B cell (primary cell): ENCODE data around the gene JUND. TPM values are rescaled to one million over a fixed set of nuclear protein-coding genes. Genes with fewer than 3 reads are reported as not detected.

Experiments
- ATAC-seq: fragments of 200-7000 bp; cut with Tn5 transposase; one replicate; pipeline ENCODE4 v1.10.0; 2021; ENCODE audit warnings: low read depth, mild to moderate bottlenecking, moderate number of reproducible peaks, moderate library complexity
- CTCF ChIA-PET: fragments of 350-600 bp; sonication (Branson Sonifier 250); formaldehyde crosslinking; loops from one replicate; lab custom pipeline; 2021; ENCODE audit warnings: antibody characterized with exemption, inconsistent platforms; lab: Charles Lee
- POLR2A ChIA-PET: fragments of 350-600 bp; sonication (Branson Sonifier 250); formaldehyde crosslinking; loops from one replicate; lab custom pipeline; 2021; ENCODE audit warnings: antibody characterized with exemption; lab: Charles Lee
- DNase-seq: peaks from one replicate; pipeline ENCODE4 v3.0.0; 2013
- H2AFZ ChIP-seq: 2 replicates; pipeline ENCODE4 v1.6.1; 2012; ENCODE audit warnings: mild to moderate bottlenecking, low read depth, low read length; ENCODE audit not compliant: insufficient read depth, poor library complexity, severe bottlenecking
- H3K27ac ChIP-seq, 2 donors: 1 replicate in 1 of 2; 2 replicates in 1 of 2; pipeline ENCODE4 v1.5.1; 2012 to 2013; ENCODE audit warnings: low read length in 2 of 2, mild to moderate bottlenecking in 2 of 2, moderate library complexity in 1 of 2
- H3K27me3 ChIP-seq, 4 experiments: fragments of 200-600 bp in 1 of 4; sonication (generic) in 1 of 4; replicated peaks in 1 of 4; 1 replicate in 2 of 4; 2 replicates in 2 of 4; pipeline versions ENCODE4 v1.6.1 to v1.7.0; 2013 to 2016; ENCODE audit warnings: low read length in 3 of 4, mild to moderate bottlenecking in 2 of 4, mixed read lengths in 1 of 4, moderate library complexity in 1 of 4; ENCODE audit not compliant: insufficient read depth in 4 of 4, control insufficient read depth in 3 of 4; ENCODE audit errors: control extremely low read depth in 1 of 4
- H3K36me3 ChIP-seq, 2 experiments: replicated peaks in 1 of 2; 1 replicate in 1 of 2; 2 replicates in 1 of 2; pipeline versions ENCODE4 v1.6.1 to v1.7.1; 2013; ENCODE audit warnings: low read length in 1 of 2; ENCODE audit not compliant: insufficient read depth in 2 of 2, control insufficient read depth in 1 of 2; ENCODE audit errors: control extremely low read depth in 1 of 2, extremely low read depth in 1 of 2
- H3K4me1 ChIP-seq, 2 donors: fragments of 200-600 bp in 1 of 2; sonication (generic) in 1 of 2; 1 replicate in 1 of 2; 2 replicates in 1 of 2; pipeline versions ENCODE4 v1.5.1 to v1.6.1; 2013 to 2017; ENCODE audit warnings: low read length in 2 of 2; ENCODE audit not compliant: control insufficient read depth in 2 of 2, insufficient read depth in 2 of 2
- H3K4me2 ChIP-seq: replicated peaks from 2 replicates; pipeline ENCODE3; 2012; ENCODE audit warnings: mild to moderate bottlenecking, low read depth, low read length; ENCODE audit not compliant: poor library complexity, severe bottlenecking
- H3K4me3 ChIP-seq, 5 experiments: fragments of 200-600 bp in 1 of 5; sonication (generic) in 1 of 5; 1 replicate in 3 of 5; 2 replicates in 2 of 5; pipeline versions ENCODE4 v1.5.1 to v1.7.0; 2011 to 2016; ENCODE audit warnings: low read length in 4 of 5, mild to moderate bottlenecking in 4 of 5, low read depth in 2 of 5, control low read depth in 1 of 5, moderate library complexity in 1 of 5; ENCODE audit not compliant: insufficient read depth in 1 of 5; ENCODE audit errors: control extremely low read depth in 1 of 5, extremely low read depth in 1 of 5
- H3K79me2 ChIP-seq: fragments of 200-600 bp; sonication (generic); one replicate; pipeline ENCODE4 v1.6.0; 2016; ENCODE audit warnings: low read length; ENCODE audit not compliant: control insufficient read depth, insufficient read depth
- H3K9ac ChIP-seq: fragments of 200-600 bp; sonication (generic); 2 replicates; pipeline ENCODE4 v1.6.1; 2017; ENCODE audit warnings: mild to moderate bottlenecking, low read length, moderate library complexity
- H3K9me3 ChIP-seq, 3 donors: one replicate each; pipeline versions ENCODE4 v1.6.1 to v1.7.1; 2013; ENCODE audit warnings: low read length in 2 of 3; ENCODE audit not compliant: control insufficient read depth in 2 of 3, insufficient read depth in 1 of 3; ENCODE audit errors: control extremely low read depth in 1 of 3
- H4K20me1 ChIP-seq: 2 replicates; pipeline ENCODE4 v1.6.0; 2012; ENCODE audit warnings: mild to moderate bottlenecking, low read length; ENCODE audit not compliant: insufficient read depth, control insufficient read depth, poor library complexity, severe bottlenecking
- H3K27ac Mint-ChIP-seq: one replicate; pipeline ENCODE4 v1.8.0; 2021; ENCODE audit warnings: mixed read lengths
- H3K27me3 Mint-ChIP-seq: one replicate; pipeline ENCODE4 v1.8.0; 2021; ENCODE audit warnings: mixed read lengths
- H3K4me1 Mint-ChIP-seq: one replicate; pipeline ENCODE4 v1.8.0; 2021; ENCODE audit warnings: mixed read lengths
- H3K4me3 Mint-ChIP-seq: one replicate; pipeline ENCODE4 v1.8.0; 2021; ENCODE audit warnings: mixed read lengths
- H3K9me3 Mint-ChIP-seq: one replicate; pipeline ENCODE4 v1.8.0; 2022; ENCODE audit warnings: mixed read lengths; ENCODE audit not compliant: insufficient read depth
- EZH2 ChIP-seq: IDR thresholded peaks from 2 replicates; pipeline ENCODE4 v1.6.1; 2012; ENCODE audit warnings: borderline replicate concordance, low read depth, mild to moderate bottlenecking, moderate library complexity, low read length; ENCODE audit not compliant: insufficient read depth, poor library complexity, severe bottlenecking
- WGBS: methylation state at CpG from one replicate; pipeline ENCODE4 v1.1.5; 2013; ENCODE audit warnings: missing lambda C conversion rate; ENCODE audit not compliant: insufficient coverage; 5-methylcytosine and 5-hydroxymethylcytosine counted together
- intact Hi-C: fragments of 100-400 bp; cut with micrococcal nuclease; formaldehyde crosslinking; loops from one replicate; pipeline ENCODE4 v1.10.0; 2022
- polyA plus RNA-seq: library from polyadenylated mRNA; depleted of rRNA; stranded (reverse); fragments of >200 nt; gene quantifications from 2 replicates; pipeline ENCODE4 v1.2.3, GENCODE V29; 2012
- total RNA-seq, 2 donors: library from RNA; stranded (reverse); fragments of 120-200 nt in 1 of 2; gene quantifications; 1 replicate in 1 of 2; 2 replicates in 1 of 2; pipeline versions ENCODE4 v1.2.3 to v1.2.4, GENCODE V29; 2013 to 2022
- TF ChIP-seq, protein P1 (sequence below): fragments of 200-600 bp; IDR thresholded peaks from one replicate; pipeline ENCODE4 v1.8.0; 2022; ENCODE audit warnings: antibody characterized with exemption, mild to moderate bottlenecking

The JUND gene
- total and polyA plus RNA-seq, 2 donors (not counting 1 experiment from before 2014, with no cell fraction given), result 628 to 5,593 TPM

DNA sequence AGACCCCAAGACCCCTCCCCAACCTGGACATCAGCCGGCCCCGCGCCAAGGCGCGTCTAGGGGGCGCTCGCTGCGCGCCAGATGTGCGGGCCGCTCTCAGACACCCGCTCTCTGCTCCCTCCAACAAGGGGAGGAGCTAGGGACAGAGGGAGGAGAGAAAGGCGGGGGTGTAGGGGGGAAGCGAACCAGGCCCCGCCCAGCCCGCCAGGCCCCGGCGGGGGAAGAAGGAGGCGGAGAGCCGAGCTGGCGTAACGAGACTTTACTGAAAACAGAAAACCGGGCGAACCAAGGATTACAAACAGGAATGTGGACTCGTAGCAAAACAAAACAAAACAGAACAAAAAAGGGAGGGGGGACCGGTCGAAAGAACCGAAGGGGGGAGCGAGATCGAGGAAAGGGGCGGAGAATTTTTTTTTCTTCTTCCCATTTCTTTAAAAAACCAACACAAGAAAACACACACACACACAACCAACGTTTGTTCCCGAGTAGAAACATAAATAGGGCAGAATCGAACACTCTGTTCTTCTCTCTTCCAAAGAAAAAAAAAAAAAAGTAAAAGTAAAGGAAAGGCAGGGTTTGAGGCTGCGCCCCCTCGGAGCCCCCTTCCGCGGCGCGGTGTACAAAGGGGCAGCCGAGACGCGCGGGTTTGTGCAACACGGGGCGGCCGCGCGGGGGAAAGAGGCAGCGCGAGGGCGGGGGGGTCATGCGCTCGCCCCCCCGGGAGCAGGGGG is 1.7 kb downstream of the JUND start:
- H4K20me1 ChIP-seq, result peaks cover 64% of the 10 kb centered on the region
- peak; percentile 94 for DNase-seq

More for the DNA sequence above, 1.7 kb downstream of the JUND start:
- TF ChIP-seq, protein P1, sequence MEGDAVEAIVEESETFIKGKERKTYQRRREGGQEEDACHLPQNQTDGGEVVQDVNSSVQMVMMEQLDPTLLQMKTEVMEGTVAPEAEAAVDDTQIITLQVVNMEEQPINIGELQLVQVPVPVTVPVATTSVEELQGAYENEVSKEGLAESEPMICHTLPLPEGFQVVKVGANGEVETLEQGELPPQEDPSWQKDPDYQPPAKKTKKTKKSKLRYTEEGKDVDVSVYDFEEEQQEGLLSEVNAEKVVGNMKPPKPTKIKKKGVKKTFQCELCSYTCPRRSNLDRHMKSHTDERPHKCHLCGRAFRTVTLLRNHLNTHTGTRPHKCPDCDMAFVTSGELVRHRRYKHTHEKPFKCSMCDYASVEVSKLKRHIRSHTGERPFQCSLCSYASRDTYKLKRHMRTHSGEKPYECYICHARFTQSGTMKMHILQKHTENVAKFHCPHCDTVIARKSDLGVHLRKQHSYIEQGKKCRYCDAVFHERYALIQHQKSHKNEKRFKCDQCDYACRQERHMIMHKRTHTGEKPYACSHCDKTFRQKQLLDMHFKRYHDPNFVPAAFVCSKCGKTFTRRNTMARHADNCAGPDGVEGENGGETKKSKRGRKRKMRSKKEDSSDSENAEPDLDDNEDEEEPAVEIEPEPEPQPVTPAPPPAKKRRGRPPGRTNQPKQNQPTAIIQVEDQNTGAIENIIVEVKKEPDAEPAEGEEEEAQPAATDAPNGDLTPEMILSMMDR, result peak; percentile 76
- no peak for TF ChIP-seq EZH2
- WGBS, result 3% methylated on average over 28 of the region's 55 CpGs
- intact Hi-C loops, result loop anchor here (1.0 to 2.0 kb wide), 7 partner anchors 15 to 131 kb away; partner anchors contain the start of genes LSM4 and RAB3A
- Histone ChIP-seq H3K9me3 (no peaks in the 10 kb centered on the region), H3K4me2 (peak overlapping the region; percentile 89), H3K36me3 (peaks cover 0 to 37% of the 10 kb centered on the region in 2 experiments), H3K4me3 (peak overlapping the region; percentile 90 to 98 (median 95)), H3K79me2 (peaks cover 63% of the 10 kb centered on the region), H3K4me1 (peaks cover 24 to 45% of the 10 kb centered on the region in 2 donors), H3K9ac (peak overlapping the region; percentile 100), H3K27me3 (no peaks in the 10 kb centered on the region), H2AFZ (no peak overlapping the region), H3K27ac (peak overlapping the region; percentile 99 to 100)
- peak overlapping the region; percentile 97 for H3K27ac Mint-ChIP-seq
- POLR2A ChIA-PET, result interaction anchor here (0.5 to 7.2 kb wide), 27 partner anchors 10 to 922 kb away, joined by 3 to 318 read pairs (median 7); partner anchors contain the start of genes ARRDC2, LSM4, MAST3 and MPV17L2
- no peaks in the 10 kb centered on the region for H3K9me3 Mint-ChIP-seq
- no peaks in the 10 kb centered on the region for H3K27me3 Mint-ChIP-seq
- peaks cover 49% of the 10 kb centered on the region for H3K4me1 Mint-ChIP-seq
- ATAC-seq, result peak; percentile 42
- CTCF ChIA-PET, result interaction anchor here (0.5 to 6.8 kb wide), 47 partner anchors 10 to 349 kb away, joined by 3 to 259 read pairs (median 5); partner anchors contain the start of genes IFI30, LRRC25, LSM4 and MPV17L2
- peak overlapping the region; percentile 97 for H3K4me3 Mint-ChIP-seq
